ENCODE data around the gene EFTUD2. TPM values are rescaled to one million over a fixed set of nuclear protein-coding genes. Genes with fewer than 3 reads are reported as not detected.

Gene EFTUD2
- total RNA-seq, 1 experiment from 2014 or later, result 162 TPM

DNA sequence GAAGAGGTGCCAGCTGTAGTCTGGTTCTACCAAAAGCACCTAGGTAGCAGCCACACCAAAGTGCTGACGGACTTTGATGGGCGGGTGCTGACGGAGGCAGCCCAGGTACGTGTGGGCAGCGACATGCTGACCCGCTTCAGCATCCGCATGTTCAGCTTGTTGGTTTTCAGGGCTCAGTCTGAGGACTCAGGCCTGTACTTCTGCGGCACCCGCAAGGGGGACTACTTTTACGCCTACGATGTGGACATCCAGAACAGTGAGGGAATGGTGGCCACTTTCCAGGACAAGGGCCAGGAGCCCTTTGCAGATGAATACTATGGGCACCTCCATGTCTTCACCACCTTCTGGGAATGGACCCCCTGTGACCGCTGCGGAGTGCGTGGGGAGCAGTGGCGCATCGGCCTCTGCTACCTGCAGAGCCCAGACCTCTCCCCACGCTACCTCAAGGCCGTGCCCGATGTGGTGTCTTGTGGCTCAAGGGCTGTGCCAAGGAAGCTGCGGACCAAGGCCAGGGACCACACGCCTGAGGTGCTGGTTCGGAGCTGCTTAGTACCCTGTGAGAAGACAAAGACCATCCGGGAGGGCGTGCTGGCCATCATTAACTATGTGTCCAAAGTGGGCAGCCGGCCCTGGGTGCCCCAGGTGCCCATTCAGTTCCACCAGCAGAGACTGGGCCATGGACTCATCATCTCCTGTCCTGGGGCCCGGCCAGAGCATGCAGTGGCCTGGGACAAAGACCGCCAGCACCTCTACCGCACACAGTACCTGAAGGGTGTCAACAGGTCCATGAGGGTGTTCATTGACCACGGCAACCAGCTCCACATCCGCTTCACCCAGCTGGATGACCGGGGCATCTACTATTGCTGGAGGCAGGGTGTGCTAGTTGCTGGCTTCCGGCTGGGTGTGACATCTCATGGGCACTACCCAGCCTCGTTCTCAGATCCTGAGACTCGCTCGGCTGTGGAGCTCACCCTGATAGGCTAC lies 5.0 kb upstream of the EFTUD2 start (continued):
- TF ChIP-seq AFF4 (CRISPR knock-in tag; IDR thresholded peaks at IDR 0.05; ENCODE audit: borderline replicate concordance) (no peak), ZNF219 (CRISPR knock-in tag; IDR thresholded peaks at IDR 0.05; ENCODE audit: borderline replicate concordance) (no peak)
- TF ChIP-seq, protein P1, sequence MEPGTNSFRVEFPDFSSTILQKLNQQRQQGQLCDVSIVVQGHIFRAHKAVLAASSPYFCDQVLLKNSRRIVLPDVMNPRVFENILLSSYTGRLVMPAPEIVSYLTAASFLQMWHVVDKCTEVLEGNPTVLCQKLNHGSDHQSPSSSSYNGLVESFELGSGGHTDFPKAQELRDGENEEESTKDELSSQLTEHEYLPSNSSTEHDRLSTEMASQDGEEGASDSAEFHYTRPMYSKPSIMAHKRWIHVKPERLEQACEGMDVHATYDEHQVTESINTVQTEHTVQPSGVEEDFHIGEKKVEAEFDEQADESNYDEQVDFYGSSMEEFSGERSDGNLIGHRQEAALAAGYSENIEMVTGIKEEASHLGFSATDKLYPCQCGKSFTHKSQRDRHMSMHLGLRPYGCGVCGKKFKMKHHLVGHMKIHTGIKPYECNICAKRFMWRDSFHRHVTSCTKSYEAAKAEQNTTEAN (CRISPR knock-in tag; IDR thresholded peaks at IDR 0.05), result no peak

GRCh38 chr17:44903012-44903685 lies 3.9 kb upstream of the EFTUD2 start:
- Mint-ChIP-seq H3K27ac (no peak overlapping the region), H3K9me3 (no peaks in the 10 kb centered on the region), H3K4me3 (no peak overlapping the region), H3K27me3 (ENCODE audit: low read depth) (peaks cover 3% of the 10 kb centered on the region), H3K36me3 (no peaks in the 10 kb centered on the region), H3K4me1 (peaks cover 18% of the 10 kb centered on the region)
- DNase-seq (ENCODE audit: low spot score) (no peak), ATAC-seq (no peak)
- ChIA-PET CTCF (interaction anchor here (1.5 to 2.2 kb wide), 2 partner anchors 8 to 17 kb away, joined by 9 read pairs; no protein-coding TSS in a partner anchor), POLR2A (no interaction called here)
- TF ChIP-seq ZNF416 (CRISPR knock-in tag; IDR thresholded peaks at IDR 0.05) (no peak), ATF2 (CRISPR knock-in tag; IDR thresholded peaks at IDR 0.05; ENCODE audit: borderline replicate concordance, low read depth) (no peak), GABPB1 (CRISPR knock-in tag; IDR thresholded peaks at IDR 0.05) (no peak), CREM (CRISPR knock-in tag; IDR thresholded peaks at IDR 0.05) (no peak), EMX1 (CRISPR knock-in tag; IDR thresholded peaks at IDR 0.05) (no peak), GRHL2 (CRISPR knock-in tag; IDR thresholded peaks at IDR 0.05; ENCODE audit: insufficient replicate concordance, severe bottlenecking) (no peak), FOXP1 (CRISPR knock-in tag; IDR thresholded peaks at IDR 0.05; ENCODE audit: borderline replicate concordance) (no peak), ZNF138 (CRISPR knock-in tag; conservative IDR thresholded peaks at IDR 0.05) (no peak), NR1H2 (CRISPR knock-in tag; IDR thresholded peaks at IDR 0.05) (no peak), ZNF396 (CRISPR knock-in tag; IDR thresholded peaks at IDR 0.05; ENCODE audit: borderline replicate concordance) (no peak), ZNF121 (CRISPR knock-in tag; IDR thresholded peaks at IDR 0.05) (no peak), IRF1 (CRISPR knock-in tag; IDR thresholded peaks at IDR 0.05) (no peak), ZNF281 (CRISPR knock-in tag; IDR thresholded peaks at IDR 0.05) (no peak)
- TF ChIP-seq, protein P2, sequence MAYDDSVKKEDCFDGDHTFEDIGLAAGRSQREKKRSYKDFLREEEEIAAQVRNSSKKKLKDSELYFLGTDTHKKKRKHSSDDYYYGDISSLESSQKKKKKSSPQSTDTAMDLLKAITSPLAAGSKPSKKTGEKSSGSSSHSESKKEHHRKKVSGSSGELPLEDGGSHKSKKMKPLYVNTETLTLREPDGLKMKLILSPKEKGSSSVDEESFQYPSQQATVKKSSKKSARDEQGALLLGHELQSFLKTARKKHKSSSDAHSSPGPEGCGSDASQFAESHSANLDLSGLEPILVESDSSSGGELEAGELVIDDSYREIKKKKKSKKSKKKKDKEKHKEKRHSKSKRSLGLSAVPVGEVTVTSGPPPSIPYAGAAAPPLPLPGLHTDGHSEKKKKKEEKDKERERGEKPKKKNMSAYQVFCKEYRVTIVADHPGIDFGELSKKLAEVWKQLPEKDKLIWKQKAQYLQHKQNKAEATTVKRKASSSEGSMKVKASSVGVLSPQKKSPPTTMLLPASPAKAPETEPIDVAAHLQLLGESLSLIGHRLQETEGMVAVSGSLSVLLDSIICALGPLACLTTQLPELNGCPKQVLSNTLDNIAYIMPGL (CRISPR knock-in tag; IDR thresholded peaks at IDR 0.05), result no peak
- TF ChIP-seq, protein P3, sequence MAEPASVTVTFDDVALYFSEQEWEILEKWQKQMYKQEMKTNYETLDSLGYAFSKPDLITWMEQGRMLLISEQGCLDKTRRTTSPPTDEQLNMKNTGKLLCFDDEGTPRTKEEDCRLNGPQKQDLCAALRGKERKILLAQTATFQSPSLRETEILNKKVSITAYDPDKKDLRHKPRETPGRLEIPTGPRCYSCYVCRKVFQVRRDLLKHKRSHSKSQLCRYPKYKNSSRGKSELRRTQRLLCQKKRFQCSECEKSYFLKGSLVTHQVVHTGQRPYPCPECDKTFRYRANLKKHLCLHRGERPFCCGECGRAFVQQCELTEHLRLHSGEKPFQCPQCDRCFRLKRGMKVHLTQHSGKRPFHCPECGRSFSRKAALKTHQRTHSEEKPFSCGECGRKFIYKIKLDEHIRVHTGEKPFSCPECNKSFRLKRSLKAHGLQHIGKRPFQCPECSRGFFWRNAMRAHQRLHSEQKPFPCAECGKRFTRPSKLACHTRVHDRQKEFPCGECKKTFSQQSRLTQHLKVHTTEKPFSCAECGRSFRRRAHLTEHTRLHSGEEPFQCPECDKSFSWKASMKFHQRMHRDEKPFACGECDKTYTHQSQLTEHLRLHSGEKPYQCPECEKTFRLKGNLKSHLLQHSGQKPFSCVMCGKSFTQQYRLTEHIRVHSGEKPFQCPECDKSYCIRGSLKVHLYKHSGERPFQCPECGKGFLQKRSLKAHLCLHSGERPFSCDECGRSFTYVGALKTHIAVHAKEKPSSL (CRISPR knock-in tag; conservative IDR thresholded peaks at IDR 0.05), result no peak

Data from WTC11 (cell line).